Neural cell (in vitro differentiated cells): Measurements from ENCODE around the gene APBA2. TPM values are rescaled to one million over a fixed set of nuclear protein-coding genes. Genes with fewer than 3 reads are reported as not detected.

Experiments used
- H2AFZ ChIP-seq: fragments of 200-600, 300-800 bp; sonication (generic), shearing (Covaris generic); 2 replicates; pipeline ENCODE4 v1.6.0; 2014; ENCODE audit warnings: low read depth, mild to moderate bottlenecking, antibody characterized with exemption, low read length, moderate library complexity
- H3F3A ChIP-seq: fragments of 200-600 bp; shearing (Covaris generic); 2 replicates; pipeline ENCODE4 v1.6.1; 2016; ENCODE audit warnings: mild to moderate bottlenecking, moderate library complexity, mixed read lengths, antibody characterized with exemption, low read length; ENCODE audit not compliant: insufficient read depth, poor library complexity, severe bottlenecking
- H3K27ac ChIP-seq: fragments of 200-600, 300-800 bp; sonication (generic), shearing (Covaris generic); 2 replicates; pipeline ENCODE4 v1.5.1; 2014; ENCODE audit warnings: mild to moderate bottlenecking, low read length, moderate library complexity
- H3K27me3 ChIP-seq: fragments of 300-800, 200-600 bp; sonication (generic), shearing (Covaris generic); 2 replicates; pipeline ENCODE4 v1.6.0; 2014; ENCODE audit warnings: mild to moderate bottlenecking, low read depth, low read length, moderate library complexity; ENCODE audit not compliant: insufficient read depth
- H3K36me3 ChIP-seq: fragments of 300-800, 200-600 bp; sonication (generic), shearing (Covaris generic); 2 replicates; pipeline ENCODE4 v1.5.1; 2014; ENCODE audit warnings: mild to moderate bottlenecking, antibody characterized with exemption, low read length, moderate library complexity; ENCODE audit not compliant: insufficient read depth
- H3K4me2 ChIP-seq: fragments of 300-800, 200-600 bp; sonication (generic), shearing (Covaris generic); 2 replicates; pipeline ENCODE4 v1.6.0; 2014; ENCODE audit warnings: mild to moderate bottlenecking, low read length
- H3K4me3 ChIP-seq: fragments of 300-800, 200-600 bp; sonication (generic), shearing (Covaris generic); 2 replicates; pipeline ENCODE4 v1.5.1; 2014; ENCODE audit warnings: mild to moderate bottlenecking, low read length, moderate library complexity
- H3K79me2 ChIP-seq: fragments of 200-600 bp; shearing (Covaris generic); replicated peaks from 2 replicates; pipeline ENCODE4 v1.6.0; 2014; ENCODE audit warnings: mild to moderate bottlenecking, low read length, moderate library complexity; ENCODE audit not compliant: insufficient read depth
- H3K9ac ChIP-seq: fragments of 300-800, 200-600 bp; sonication (generic), shearing (Covaris generic); 2 replicates; pipeline ENCODE4 v1.6.1; 2016; ENCODE audit warnings: mild to moderate bottlenecking, low read length, mixed read lengths
- H3K9me2 ChIP-seq: fragments of 200-600 bp; shearing (Covaris generic); 2 replicates; pipeline ENCODE4 v1.6.1; 2016; ENCODE audit warnings: mild to moderate bottlenecking, low read length, mixed read lengths; ENCODE audit not compliant: insufficient read depth
- H3K9me3 ChIP-seq: fragments of 200-600, 300-800 bp; sonication (generic), shearing (Covaris generic); 2 replicates; pipeline ENCODE4 v1.6.1; 2016; ENCODE audit warnings: mild to moderate bottlenecking, mixed run types, low read length, moderate library complexity, mixed read lengths
- H4K20me1 ChIP-seq: fragments of 200-600 bp; shearing (Covaris generic); 2 replicates; pipeline ENCODE4 v1.6.1; 2016; ENCODE audit warnings: mild to moderate bottlenecking, mixed run types; ENCODE audit not compliant: insufficient read depth
- EP300 ChIP-seq: fragments of 450-650 bp; conservative IDR thresholded peaks from 2 replicates; pipeline ENCODE4 v1.6.1; 2014; ENCODE audit warnings: antibody characterized with exemption, mild to moderate bottlenecking, moderate library complexity; ENCODE audit not compliant: poor library complexity, severe bottlenecking
- EZH2 ChIP-seq: fragments of 200-600, 300-800 bp; shearing (Covaris generic), sonication (generic); IDR thresholded peaks from 2 replicates; pipeline ENCODE4 v1.6.1; 2014; ENCODE audit warnings: antibody characterized with exemption, low read length, borderline replicate concordance, mild to moderate bottlenecking; ENCODE audit not compliant: insufficient read depth, poor library complexity, severe bottlenecking
- MXI1 ChIP-seq: fragments of 450-650 bp; conservative IDR thresholded peaks from 2 replicates; pipeline ENCODE4 v1.6.1; 2014; ENCODE audit warnings: antibody characterized with exemption, mild to moderate bottlenecking; ENCODE audit not compliant: poor library complexity, severe bottlenecking
- POLR2AphosphoS5 ChIP-seq: IDR thresholded peaks from 2 replicates; pipeline ENCODE4 v1.6.1; 2012
- RAD21 ChIP-seq: fragments of 450-650 bp; conservative IDR thresholded peaks from 2 replicates; pipeline ENCODE4 v1.6.1; 2014; ENCODE audit warnings: antibody characterized with exemption, mild to moderate bottlenecking, moderate library complexity
- SMC3 ChIP-seq: fragments of 450-650 bp; conservative IDR thresholded peaks from 2 replicates; pipeline ENCODE4 v1.6.1; 2014; ENCODE audit warnings: antibody characterized with exemption, mild to moderate bottlenecking, moderate library complexity; ENCODE audit not compliant: poor library complexity
- TAF1 ChIP-seq: IDR thresholded peaks from 2 replicates; pipeline ENCODE4 v1.6.1; 2012; ENCODE audit warnings: low read depth
- polyA plus RNA-seq: library from polyadenylated mRNA; depleted of rRNA; stranded (reverse); fragments of >200 nt; gene quantifications from 2 replicates; pipeline ENCODE4 v1.2.3, GENCODE V29; 2014
- TF ChIP-seq, protein P1 (sequence below): fragments of 450-650 bp; IDR thresholded peaks from 2 replicates; pipeline ENCODE4 v1.5.1; 2014; ENCODE audit warnings: antibody characterized with exemption, mild to moderate bottlenecking, moderate library complexity; ENCODE audit not compliant: poor library complexity, severe bottlenecking
- TF ChIP-seq, protein P2 (sequence below): IDR thresholded peaks from 2 replicates; pipeline ENCODE4 v1.6.1; 2012; ENCODE audit warnings: borderline replicate concordance

Gene APBA2
- polyA plus RNA-seq, 1 donor from 2014 or later, result 134 TPM

DNA sequence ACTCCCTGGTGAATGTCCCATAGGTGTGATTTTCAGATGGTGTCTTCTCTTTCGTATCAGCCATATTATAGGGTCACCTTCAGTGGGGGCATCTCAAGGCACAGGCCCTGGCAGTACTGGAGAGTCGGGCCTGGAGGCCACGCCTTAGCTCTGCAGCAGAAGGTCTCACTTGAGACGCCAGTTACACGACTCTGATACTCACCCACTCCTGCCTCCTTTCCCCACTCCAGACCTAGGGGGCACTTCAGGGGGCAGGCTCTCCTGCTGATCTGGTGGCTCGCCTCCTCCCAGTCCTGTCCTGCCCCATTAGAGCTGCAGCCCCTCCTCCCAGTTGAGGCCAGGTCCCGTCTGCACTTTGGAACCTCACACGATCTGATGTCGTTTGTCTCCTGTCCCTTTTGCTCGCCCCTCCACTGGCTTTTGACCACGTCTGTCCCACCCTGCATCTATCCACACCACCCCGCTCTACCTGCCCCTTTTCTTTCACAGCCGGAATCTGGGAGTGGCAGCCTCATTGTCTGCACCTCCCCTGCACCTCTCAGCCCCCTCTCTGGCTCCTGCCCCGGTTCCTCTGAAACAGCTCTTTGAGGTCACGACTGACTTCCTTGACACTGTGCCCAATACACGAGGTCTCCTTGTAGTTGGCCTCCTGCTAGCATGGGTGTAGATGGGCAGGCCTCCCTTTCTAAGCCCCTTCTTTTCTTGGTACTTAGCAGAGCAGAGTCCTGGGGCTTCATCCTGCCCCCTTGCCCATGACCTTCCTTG, 201.9 kb downstream of the APBA2 start:
- H3K79me2 ChIP-seq, result no peaks in the 10 kb centered on the region
- H3K27ac ChIP-seq, result no peak overlapping the region
- no peak overlapping the region for H3K4me3 ChIP-seq
- H3F3A ChIP-seq, result no peaks in the 10 kb centered on the region
- no peaks in the 10 kb centered on the region for H3K9me2 ChIP-seq
- no peaks in the 10 kb centered on the region for H3K36me3 ChIP-seq
- no peak overlapping the region for H3K4me2 ChIP-seq
- no peaks in the 10 kb centered on the region for H3K27me3 ChIP-seq
- TF ChIP-seq, protein P1, sequence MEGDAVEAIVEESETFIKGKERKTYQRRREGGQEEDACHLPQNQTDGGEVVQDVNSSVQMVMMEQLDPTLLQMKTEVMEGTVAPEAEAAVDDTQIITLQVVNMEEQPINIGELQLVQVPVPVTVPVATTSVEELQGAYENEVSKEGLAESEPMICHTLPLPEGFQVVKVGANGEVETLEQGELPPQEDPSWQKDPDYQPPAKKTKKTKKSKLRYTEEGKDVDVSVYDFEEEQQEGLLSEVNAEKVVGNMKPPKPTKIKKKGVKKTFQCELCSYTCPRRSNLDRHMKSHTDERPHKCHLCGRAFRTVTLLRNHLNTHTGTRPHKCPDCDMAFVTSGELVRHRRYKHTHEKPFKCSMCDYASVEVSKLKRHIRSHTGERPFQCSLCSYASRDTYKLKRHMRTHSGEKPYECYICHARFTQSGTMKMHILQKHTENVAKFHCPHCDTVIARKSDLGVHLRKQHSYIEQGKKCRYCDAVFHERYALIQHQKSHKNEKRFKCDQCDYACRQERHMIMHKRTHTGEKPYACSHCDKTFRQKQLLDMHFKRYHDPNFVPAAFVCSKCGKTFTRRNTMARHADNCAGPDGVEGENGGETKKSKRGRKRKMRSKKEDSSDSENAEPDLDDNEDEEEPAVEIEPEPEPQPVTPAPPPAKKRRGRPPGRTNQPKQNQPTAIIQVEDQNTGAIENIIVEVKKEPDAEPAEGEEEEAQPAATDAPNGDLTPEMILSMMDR, result no peak
- TF ChIP-seq EZH2 (no peak), POLR2AphosphoS5 (no peak), SMC3 (no peak), MXI1 (no peak), RAD21 (no peak), EP300 (no peak), TAF1 (no peak)
- TF ChIP-seq, protein P2, sequence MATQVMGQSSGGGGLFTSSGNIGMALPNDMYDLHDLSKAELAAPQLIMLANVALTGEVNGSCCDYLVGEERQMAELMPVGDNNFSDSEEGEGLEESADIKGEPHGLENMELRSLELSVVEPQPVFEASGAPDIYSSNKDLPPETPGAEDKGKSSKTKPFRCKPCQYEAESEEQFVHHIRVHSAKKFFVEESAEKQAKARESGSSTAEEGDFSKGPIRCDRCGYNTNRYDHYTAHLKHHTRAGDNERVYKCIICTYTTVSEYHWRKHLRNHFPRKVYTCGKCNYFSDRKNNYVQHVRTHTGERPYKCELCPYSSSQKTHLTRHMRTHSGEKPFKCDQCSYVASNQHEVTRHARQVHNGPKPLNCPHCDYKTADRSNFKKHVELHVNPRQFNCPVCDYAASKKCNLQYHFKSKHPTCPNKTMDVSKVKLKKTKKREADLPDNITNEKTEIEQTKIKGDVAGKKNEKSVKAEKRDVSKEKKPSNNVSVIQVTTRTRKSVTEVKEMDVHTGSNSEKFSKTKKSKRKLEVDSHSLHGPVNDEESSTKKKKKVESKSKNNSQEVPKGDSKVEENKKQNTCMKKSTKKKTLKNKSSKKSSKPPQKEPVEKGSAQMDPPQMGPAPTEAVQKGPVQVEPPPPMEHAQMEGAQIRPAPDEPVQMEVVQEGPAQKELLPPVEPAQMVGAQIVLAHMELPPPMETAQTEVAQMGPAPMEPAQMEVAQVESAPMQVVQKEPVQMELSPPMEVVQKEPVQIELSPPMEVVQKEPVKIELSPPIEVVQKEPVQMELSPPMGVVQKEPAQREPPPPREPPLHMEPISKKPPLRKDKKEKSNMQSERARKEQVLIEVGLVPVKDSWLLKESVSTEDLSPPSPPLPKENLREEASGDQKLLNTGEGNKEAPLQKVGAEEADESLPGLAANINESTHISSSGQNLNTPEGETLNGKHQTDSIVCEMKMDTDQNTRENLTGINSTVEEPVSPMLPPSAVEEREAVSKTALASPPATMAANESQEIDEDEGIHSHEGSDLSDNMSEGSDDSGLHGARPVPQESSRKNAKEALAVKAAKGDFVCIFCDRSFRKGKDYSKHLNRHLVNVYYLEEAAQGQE, result no peak
- H4K20me1 ChIP-seq, result no peaks in the 10 kb centered on the region
- H2AFZ ChIP-seq, result no peak overlapping the region
- no peaks in the 10 kb centered on the region for H3K9me3 ChIP-seq
- no peak overlapping the region for H3K9ac ChIP-seq

DNA sequence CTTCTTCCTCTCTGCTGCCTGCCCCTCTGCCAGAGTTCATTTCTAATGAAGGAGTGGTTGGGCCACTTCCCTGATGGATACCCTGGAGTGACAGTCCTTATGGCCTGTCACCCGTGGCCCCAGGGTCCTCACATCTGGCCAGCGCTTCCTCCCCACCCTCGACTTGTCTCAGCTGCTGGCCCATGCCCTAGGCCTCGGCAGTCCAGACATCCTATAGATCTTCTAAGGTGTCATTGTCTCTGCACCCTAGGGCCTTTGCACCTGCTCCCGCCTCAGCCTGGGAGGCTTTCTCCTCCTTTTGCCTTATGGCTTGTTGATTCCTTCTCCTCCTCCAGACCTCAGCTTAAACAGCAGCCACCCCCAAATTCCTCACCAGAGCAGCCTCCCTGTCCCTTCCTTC, 202.9 kb downstream of the APBA2 start:
- Histone ChIP-seq H3F3A (no peaks in the 10 kb centered on the region), H3K27me3 (no peaks in the 10 kb centered on the region), H3K27ac (no peak overlapping the region), H3K9me2 (no peaks in the 10 kb centered on the region), H3K79me2 (no peaks in the 10 kb centered on the region), H2AFZ (no peak overlapping the region), H3K9ac (no peak overlapping the region), H3K4me3 (no peak overlapping the region), H4K20me1 (no peaks in the 10 kb centered on the region), H3K9me3 (no peaks in the 10 kb centered on the region), H3K36me3 (no peaks in the 10 kb centered on the region), H3K4me2 (no peak overlapping the region)
- TF ChIP-seq TAF1 (no peak), SMC3 (no peak), EP300 (no peak), EZH2 (no peak), RAD21 (no peak), POLR2AphosphoS5 (no peak), MXI1 (no peak)
- TF ChIP-seq, protein P1, result no peak
- TF ChIP-seq, protein P2, result no peak
